ENCODE data around the gene TMEM26. TPM values are rescaled to one million over a fixed set of nuclear protein-coding genes. Genes with fewer than 3 reads are reported as not detected.

Gene TMEM26
- total RNA-seq, 1 donor from 2014 or later = under 0.01 TPM

GRCh38 chr10:61465171-61465496 lies 12.0 kb upstream of the TMEM26 start:
- Histone ChIP-seq H3K4me3 (ENCODE audit: low read depth, low read length) (no peak overlapping the region), H3K36me3 (ENCODE audit: control insufficient read depth, insufficient read depth, low read length) (no peaks in the 10 kb centered on the region), H3K27me3 (ENCODE audit: control insufficient read depth, insufficient read depth, low read length) (no peaks in the 10 kb centered on the region)
- no peak for DNase-seq (ENCODE audit: low read depth)
- TF ChIP-seq, protein P1, sequence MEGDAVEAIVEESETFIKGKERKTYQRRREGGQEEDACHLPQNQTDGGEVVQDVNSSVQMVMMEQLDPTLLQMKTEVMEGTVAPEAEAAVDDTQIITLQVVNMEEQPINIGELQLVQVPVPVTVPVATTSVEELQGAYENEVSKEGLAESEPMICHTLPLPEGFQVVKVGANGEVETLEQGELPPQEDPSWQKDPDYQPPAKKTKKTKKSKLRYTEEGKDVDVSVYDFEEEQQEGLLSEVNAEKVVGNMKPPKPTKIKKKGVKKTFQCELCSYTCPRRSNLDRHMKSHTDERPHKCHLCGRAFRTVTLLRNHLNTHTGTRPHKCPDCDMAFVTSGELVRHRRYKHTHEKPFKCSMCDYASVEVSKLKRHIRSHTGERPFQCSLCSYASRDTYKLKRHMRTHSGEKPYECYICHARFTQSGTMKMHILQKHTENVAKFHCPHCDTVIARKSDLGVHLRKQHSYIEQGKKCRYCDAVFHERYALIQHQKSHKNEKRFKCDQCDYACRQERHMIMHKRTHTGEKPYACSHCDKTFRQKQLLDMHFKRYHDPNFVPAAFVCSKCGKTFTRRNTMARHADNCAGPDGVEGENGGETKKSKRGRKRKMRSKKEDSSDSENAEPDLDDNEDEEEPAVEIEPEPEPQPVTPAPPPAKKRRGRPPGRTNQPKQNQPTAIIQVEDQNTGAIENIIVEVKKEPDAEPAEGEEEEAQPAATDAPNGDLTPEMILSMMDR (IDR thresholded peaks at IDR 0.05; ENCODE audit: insufficient read depth, low read length, severe bottlenecking) = no peak
- FAIRE-seq = no peak

GRCh38 chr10:61464461-61465170 lies 11.4 kb upstream of the TMEM26 start:
- TF ChIP-seq, protein P1 (IDR thresholded peaks at IDR 0.05; ENCODE audit: insufficient read depth, low read length, severe bottlenecking) = no peak
- H3K27me3 ChIP-seq (ENCODE audit: control insufficient read depth, insufficient read depth, low read length) = no peaks in the 10 kb centered on the region
- no peak overlapping the region for H3K4me3 ChIP-seq (ENCODE audit: low read depth, low read length)
- FAIRE-seq (no peak), DNase-seq (ENCODE audit: low read depth) (peak; percentile 89)
- no peaks in the 10 kb centered on the region for H3K36me3 ChIP-seq (ENCODE audit: control insufficient read depth, insufficient read depth, low read length)

- H3K36me3 ChIP-seq (ENCODE audit: control insufficient read depth, insufficient read depth, low read length) = no peaks in the 10 kb centered on the region
- no peaks in the 10 kb centered on the region for H3K27me3 ChIP-seq (ENCODE audit: control insufficient read depth, insufficient read depth, low read length)
- H3K4me3 ChIP-seq (ENCODE audit: low read depth, low read length) = no peak overlapping the region
- DNase-seq (ENCODE audit: low read depth) = peak; percentile 72
- TF ChIP-seq, protein P1 (IDR thresholded peaks at IDR 0.05; ENCODE audit: insufficient read depth, low read length, severe bottlenecking) = no peak
- FAIRE-seq = no peak
These were observed 10.1 kb upstream of the TMEM26 start for GRCh38 chr10:61463035-61463909.

DNA sequence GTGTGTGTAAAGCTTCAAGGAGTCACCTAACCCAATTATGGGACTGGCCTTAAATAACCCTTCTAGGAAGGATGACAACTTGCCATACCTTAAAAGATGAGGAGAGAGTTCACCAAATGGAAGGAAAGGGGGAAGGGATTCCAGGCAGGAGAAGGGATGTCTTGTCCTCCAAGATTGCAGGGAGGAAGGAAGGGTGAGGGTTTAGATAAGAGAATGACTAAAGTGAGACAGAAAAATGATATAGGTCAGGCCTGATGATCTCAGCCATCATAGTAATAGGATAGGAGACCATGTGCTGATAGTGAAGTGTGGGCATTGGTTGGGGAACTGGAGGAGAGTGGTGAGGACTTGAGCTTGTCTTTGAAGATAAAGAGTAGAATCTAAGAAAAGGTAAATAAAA lies 7.7 kb upstream of the TMEM26 start:
- DNase-seq (ENCODE audit: low read depth) (no peak), FAIRE-seq (no peak)
- H3K36me3 ChIP-seq (ENCODE audit: control insufficient read depth, insufficient read depth, low read length) = no peaks in the 10 kb centered on the region
- H3K4me3 ChIP-seq (ENCODE audit: low read depth, low read length) = no peak overlapping the region
- TF ChIP-seq, protein P1 (IDR thresholded peaks at IDR 0.05; ENCODE audit: insufficient read depth, low read length, severe bottlenecking) = no peak
- H3K27me3 ChIP-seq (ENCODE audit: control insufficient read depth, insufficient read depth, low read length) = no peaks in the 10 kb centered on the region

- TF ChIP-seq, protein P1 (IDR thresholded peaks at IDR 0.05; ENCODE audit: insufficient read depth, low read length, severe bottlenecking) = no peak
These were observed 4.8 kb upstream of the TMEM26 start for GRCh38 chr10:61458031-61458430.

More at GRCh38 chr10:61458031-61458430, 4.8 kb upstream of the TMEM26 start:
- Histone ChIP-seq H3K27me3 (ENCODE audit: control insufficient read depth, insufficient read depth, low read length) (peaks cover 3% of the 10 kb centered on the region), H3K4me3 (ENCODE audit: low read depth, low read length) (no peak overlapping the region), H3K36me3 (ENCODE audit: control insufficient read depth, insufficient read depth, low read length) (no peaks in the 10 kb centered on the region)
- peak; percentile 60 for FAIRE-seq
- DNase-seq (ENCODE audit: low read depth) = no peak

All from bronchial epithelial cell (primary cell).